ENCODE results near the gene C16orf82. TPM values are rescaled to one million over a fixed set of nuclear protein-coding genes. Genes with fewer than 3 reads are reported as not detected.

The C16orf82 gene
- total RNA-seq (not detected), polyA plus RNA-seq (not detected)
- long read RNA-seq, donor 1 = 0 reads
- long read RNA-seq, donor 2 = 0 reads
- long read RNA-seq, donor 3 = 0 reads
- long read RNA-seq, donor 4 = 0 reads
- long read RNA-seq, donor 5 = 0 reads
- long read RNA-seq, donor 6, partial matches to known transcripts = 0 of 1 reads
- long read RNA-seq, donor 6, other reads (novel, unspliced or antisense) = 0 of 1 reads
- long read RNA-seq, donor 7 = 0 reads
- long read RNA-seq, donor 8 = 0 reads
- long read RNA-seq, donor 9, partial matches to known transcripts = 0 of 2 reads
- long read RNA-seq, donor 9, other reads (novel, unspliced or antisense) = 0 of 2 reads
- long read RNA-seq, donor 10 = 0 reads

- Histone ChIP-seq H3K27me3 (peaks cover 0 to 43% (median 10%) of the 10 kb centered on the region in 3 donors), H3K27ac (no peak within 1 kb of the TSS), H3K36me3 (no peaks in the 10 kb centered on the region), H3K9me3 (peaks cover 0 to 6% (median 0%) of the 10 kb centered on the region in 4 donors), H3K4me3 (no peak within 1 kb of the TSS), H3K4me1 (peaks cover 0 to 3% (median 0%) of the 10 kb centered on the region in 4 donors)
- DNase-seq = peak in 1 of 2 donors; percentile 36
- TF ChIP-seq CTCF (IDR thresholded peaks at IDR 0.05) (no peak), POLR2A (IDR thresholded peaks at IDR 0.05) (no peak), POLR2AphosphoS5 (IDR thresholded peaks at IDR 0.05) (no peak), EP300 (IDR thresholded peaks at IDR 0.05) (no peak)
- intact Hi-C loops (cut with DNase I; ENCODE audit: low total_unique reads) = no loop called here
- WGBS, 5 donors = 24 to 36% (median 29%) methylated on average over 13 to 22 of the region's 22 CpGs
Observed at GRCh38 chr16:27066668-27067537, at the start of gene C16orf82. Gene C16orf82 (plus strand): TSS chr16:27066927.

GRCh38 chr16:27020031-27020430, 46.7 kb upstream of the C16orf82 start:
- TF ChIP-seq POLR2A (IDR thresholded peaks at IDR 0.05) (no peak), EP300 (IDR thresholded peaks at IDR 0.05) (no peak), POLR2AphosphoS5 (IDR thresholded peaks at IDR 0.05) (no peak), CTCF (IDR thresholded peaks at IDR 0.05) (no peak)
- peaks cover 0 to 6% (median 3%) of the 10 kb centered on the region in 4 donors for H3K9me3 ChIP-seq
- DNase-seq = no peak
- intact Hi-C loops (cut with DNase I; ENCODE audit: low total_unique reads) = no loop called here
- H3K27me3 ChIP-seq = no peaks in the 10 kb centered on the region
- no peak overlapping the region for H3K27ac ChIP-seq
- H3K36me3 ChIP-seq = no peaks in the 10 kb centered on the region
- H3K4me1 ChIP-seq = no peaks in the 10 kb centered on the region
- no peak overlapping the region for H3K4me3 ChIP-seq
- 50 to 89% (median 67%) methylated on average over 2 of the region's 2 CpGs for WGBS, 5 donors

GRCh38 chr16:27024010-27024409, 42.7 kb upstream of the C16orf82 start:
- no peaks in the 10 kb centered on the region for H3K4me1 ChIP-seq
- H3K27ac ChIP-seq = no peak overlapping the region
- TF ChIP-seq POLR2AphosphoS5 (IDR thresholded peaks at IDR 0.05) = no peak
- TF ChIP-seq POLR2A (IDR thresholded peaks at IDR 0.05) = no peak
- no peak for TF ChIP-seq CTCF (IDR thresholded peaks at IDR 0.05)
- TF ChIP-seq EP300 (IDR thresholded peaks at IDR 0.05) = no peak
- 73 to 86% (median 83%) methylated on average over 2 of the region's 2 CpGs for WGBS, 5 donors
- no peaks in the 10 kb centered on the region for H3K27me3 ChIP-seq
- H3K4me3 ChIP-seq = no peak overlapping the region
- H3K9me3 ChIP-seq = peaks cover 0 to 6% (median 3%) of the 10 kb centered on the region in 4 donors
- DNase-seq = no peak
- intact Hi-C loops (cut with DNase I; ENCODE audit: low total_unique reads) = no loop called here
- H3K36me3 ChIP-seq = no peaks in the 10 kb centered on the region

- H3K36me3 ChIP-seq = no peaks in the 10 kb centered on the region
- H3K27ac ChIP-seq = no peak overlapping the region
- intact Hi-C loops (cut with DNase I; ENCODE audit: low total_unique reads) = no loop called here
- H3K4me1 ChIP-seq = no peaks in the 10 kb centered on the region
- no peak for TF ChIP-seq POLR2AphosphoS5 (IDR thresholded peaks at IDR 0.05)
- TF ChIP-seq CTCF (IDR thresholded peaks at IDR 0.05) = no peak
- no peak for TF ChIP-seq EP300 (IDR thresholded peaks at IDR 0.05)
- no peak for TF ChIP-seq POLR2A (IDR thresholded peaks at IDR 0.05)
- WGBS, 5 donors = 68 to 86% (median 79%) methylated on average over 6 of the region's 6 CpGs
- no peak for DNase-seq
- H3K4me3 ChIP-seq = no peak overlapping the region
- peaks cover 0 to 6% (median 3%) of the 10 kb centered on the region in 4 donors for H3K9me3 ChIP-seq
- H3K27me3 ChIP-seq = peaks cover 0 to 5% (median 0%) of the 10 kb centered on the region in 3 donors
Observed at GRCh38 chr16:27025581-27025980, 41.1 kb upstream of the C16orf82 start.

Data from stomach (tissue), 19 donors.